HEK293 (cell line): ENCODE data around the gene EIF1AX.

ENCODE experiments used
- CTCF ChIA-PET: fragments of 350-600 bp; formaldehyde crosslinking; extraction: SDS; loops from one replicate; lab custom pipeline; 2021; ENCODE audit warnings: antibody characterized with exemption; lab: Yijun Ruan, JAX
- POLR2A ChIA-PET: fragments of 300-600 bp; formaldehyde crosslinking; extraction: SDS; loops from one replicate; lab custom pipeline; 2020; ENCODE audit warnings: antibody characterized with exemption, inconsistent platforms; lab: Yijun Ruan, JAX
- H3K27ac ChIP-seq: fragments of 200-500 bp; sonication (Bioruptor generic); 2 replicates; pipeline ENCODE4 v1.5.1; 2014; ENCODE audit warnings: low read depth, low read length, control low read depth, inconsistent platforms; ENCODE audit errors: extremely low read depth
- H3K36me3 ChIP-seq, 2 experiments: fragments of 200-500 bp in 1 of 2; sonication (Bioruptor generic) in 1 of 2; 1 replicate in 1 of 2; 2 replicates in 1 of 2; pipeline ENCODE4 v1.5.1; 2014 to 2017; ENCODE audit warnings: inconsistent platforms in 2 of 2, low read length in 2 of 2; ENCODE audit not compliant: control insufficient read depth in 2 of 2, insufficient read depth in 1 of 2
- H3K4me1 ChIP-seq: fragments of 200-500 bp; sonication (Bioruptor generic); 2 replicates; pipeline ENCODE4 v1.5.1; 2014; ENCODE audit warnings: mild to moderate bottlenecking, low read length, inconsistent platforms; ENCODE audit not compliant: control insufficient read depth, insufficient read depth
- H3K4me3 ChIP-seq: 2 replicates; pipeline ENCODE4 v1.5.1; 2011; ENCODE audit warnings: low read depth, mild to moderate bottlenecking, control low read depth, low read length, moderate library complexity
- H3K9me3 ChIP-seq: fragments of 200-500 bp; sonication (Bioruptor generic); 2 replicates; pipeline ENCODE4 v1.5.1; 2014; ENCODE audit warnings: low read depth, low read length, inconsistent platforms; ENCODE audit not compliant: control insufficient read depth, insufficient read depth
- EGR2 ChIP-seq: fragments of 450-650 bp; formaldehyde crosslinking; IDR thresholded peaks from 2 replicates; pipeline ENCODE4 v1.5.1; 2016; ENCODE audit warnings: low read depth, missing biosample characterization, missing genetic modification characterization
- GLIS1 ChIP-seq: fragments of 450-650 bp; formaldehyde crosslinking; IDR thresholded peaks from 2 replicates; pipeline ENCODE4 v1.5.1; 2016; ENCODE audit warnings: missing biosample characterization, missing genetic modification characterization
- HOXA7 ChIP-seq: sonication (generic); formaldehyde crosslinking; IDR thresholded peaks from 2 replicates; pipeline ENCODE4 v1.8.1; 2022; ENCODE audit warnings: missing genetic modification reagents, borderline replicate concordance
- INSM2 ChIP-seq: fragments of 450-650 bp; formaldehyde crosslinking; IDR thresholded peaks from 2 replicates; pipeline ENCODE4 v1.5.1; 2016; ENCODE audit warnings: missing biosample characterization, missing genetic modification characterization
- MYNN ChIP-seq: fragments of 450-650 bp; formaldehyde crosslinking; IDR thresholded peaks from 2 replicates; pipeline ENCODE4 v1.5.1; 2016; ENCODE audit warnings: missing biosample characterization, missing genetic modification characterization, borderline replicate concordance
- OSR2 ChIP-seq: fragments of 450-650 bp; formaldehyde crosslinking; IDR thresholded peaks from 2 replicates; pipeline ENCODE4 v1.5.1; 2016; ENCODE audit warnings: missing biosample characterization, missing genetic modification characterization
- PRDM1 ChIP-seq: fragments of 450-650 bp; formaldehyde crosslinking; IDR thresholded peaks from 2 replicates; pipeline ENCODE4; 2016; ENCODE audit warnings: missing biosample characterization, missing genetic modification characterization
- REPIN1 ChIP-seq: fragments of 450-650 bp; formaldehyde crosslinking; IDR thresholded peaks from 2 replicates; pipeline ENCODE4 v1.5.1; 2017; ENCODE audit warnings: missing biosample characterization, missing genetic modification characterization, low read depth
- SALL2 ChIP-seq: fragments of 450-650 bp; formaldehyde crosslinking; IDR thresholded peaks from 2 replicates; pipeline ENCODE4 v1.5.0; 2017; ENCODE audit warnings: missing biosample characterization, mild to moderate bottlenecking, missing genetic modification characterization, borderline replicate concordance
- WT1 ChIP-seq: fragments of 450-650 bp; formaldehyde crosslinking; IDR thresholded peaks from 2 replicates; pipeline ENCODE4 v1.5.1; 2016; ENCODE audit warnings: missing biosample characterization, missing genetic modification characterization
- YY2 ChIP-seq: fragments of 450-650 bp; formaldehyde crosslinking; IDR thresholded peaks from 2 replicates; pipeline ENCODE4 v1.5.1; 2016; ENCODE audit warnings: missing biosample characterization, missing genetic modification characterization
- ZBTB20 ChIP-seq: fragments of 450-650 bp; formaldehyde crosslinking; IDR thresholded peaks from 2 replicates; pipeline ENCODE4 v1.5.1; 2016; ENCODE audit warnings: missing biosample characterization, missing genetic modification characterization
- ZBTB21 ChIP-seq: fragments of 450-650 bp; formaldehyde crosslinking; IDR thresholded peaks from 2 replicates; pipeline ENCODE4 v1.5.1; 2017; ENCODE audit warnings: missing biosample characterization, missing genetic modification characterization
- ZBTB8A ChIP-seq: fragments of 450-650 bp; formaldehyde crosslinking; IDR thresholded peaks from 2 replicates; pipeline ENCODE4 v1.5.1; 2016; ENCODE audit warnings: missing biosample characterization, missing genetic modification characterization
- ZFHX2 ChIP-seq: fragments of 450-650 bp; formaldehyde crosslinking; conservative IDR thresholded peaks from 2 replicates; pipeline ENCODE4 v1.5.1; 2016; ENCODE audit warnings: missing biosample characterization, missing genetic modification characterization
- ZFP41 ChIP-seq: fragments of 450-650 bp; formaldehyde crosslinking; IDR thresholded peaks from 2 replicates; pipeline ENCODE4 v1.5.1; 2016; ENCODE audit warnings: missing biosample characterization, missing genetic modification characterization, borderline replicate concordance
- ZNF112 ChIP-seq: fragments of 450-650 bp; formaldehyde crosslinking; IDR thresholded peaks from 2 replicates; pipeline ENCODE4 v1.5.0; 2017; ENCODE audit warnings: missing biosample characterization, missing genetic modification characterization
- ZNF175 ChIP-seq: fragments of 450-650 bp; formaldehyde crosslinking; IDR thresholded peaks from 2 replicates; pipeline ENCODE4 v1.5.1; 2016; ENCODE audit warnings: missing biosample characterization, missing genetic modification characterization
- ZNF341 ChIP-seq: fragments of 450-650 bp; formaldehyde crosslinking; IDR thresholded peaks from 2 replicates; pipeline ENCODE4; 2016; ENCODE audit warnings: low read depth, missing biosample characterization, missing genetic modification characterization
- ZNF354C ChIP-seq: fragments of 450-650 bp; formaldehyde crosslinking; IDR thresholded peaks from 2 replicates; pipeline ENCODE4 v1.5.1; 2016; ENCODE audit warnings: missing biosample characterization, missing genetic modification characterization, low read depth, borderline replicate concordance
- ZNF37A ChIP-seq: fragments of 450-650 bp; IDR thresholded peaks from 2 replicates; pipeline ENCODE4 v1.5.1; 2018; ENCODE audit warnings: missing biosample characterization, missing genetic modification characterization
- ZNF654 ChIP-seq: fragments of 450-650 bp; formaldehyde crosslinking; IDR thresholded peaks from 2 replicates; pipeline ENCODE4 v1.5.1; 2016; ENCODE audit warnings: low read depth, missing biosample characterization, missing genetic modification characterization
- ZNF677 ChIP-seq: fragments of 450-650 bp; IDR thresholded peaks from 2 replicates; pipeline ENCODE4 v1.5.0; 2018; ENCODE audit warnings: missing biosample characterization, mild to moderate bottlenecking, missing genetic modification characterization, moderate library complexity
- ZNF692 ChIP-seq: fragments of 450-650 bp; formaldehyde crosslinking; IDR thresholded peaks from 2 replicates; pipeline ENCODE4 v1.5.1; 2016; ENCODE audit warnings: missing biosample characterization, missing genetic modification characterization
- ZNF704 ChIP-seq: fragments of 450-650 bp; formaldehyde crosslinking; IDR thresholded peaks from 2 replicates; pipeline ENCODE4 v1.5.1; 2016; ENCODE audit warnings: missing biosample characterization, missing genetic modification characterization
- ZNF747 ChIP-seq: fragments of 450-650 bp; formaldehyde crosslinking; IDR thresholded peaks from 2 replicates; pipeline ENCODE4 v1.5.1; 2016; ENCODE audit warnings: missing biosample characterization, missing genetic modification characterization
- ZSCAN16 ChIP-seq: fragments of 450-650 bp; formaldehyde crosslinking; IDR thresholded peaks from 2 replicates; pipeline ENCODE4 v1.5.1; 2016; ENCODE audit warnings: missing biosample characterization, missing genetic modification characterization
- ZXDB ChIP-seq: fragments of 450-650 bp; formaldehyde crosslinking; IDR thresholded peaks from 2 replicates; pipeline ENCODE4 v1.5.1; 2016; ENCODE audit warnings: missing biosample characterization, missing genetic modification characterization
- TF ChIP-seq, protein P1 (sequence below): fragments of 450-650 bp; formaldehyde crosslinking; IDR thresholded peaks from 2 replicates; pipeline ENCODE4 v1.5.1; 2016; ENCODE audit warnings: missing biosample characterization, missing genetic modification characterization
- TF ChIP-seq, protein P2 (sequence below): fragments of 450-650 bp; formaldehyde crosslinking; IDR thresholded peaks from 2 replicates; pipeline ENCODE4 v1.5.1; 2017; ENCODE audit warnings: missing biosample characterization, missing genetic modification characterization

The EIF1AX gene

DNA sequence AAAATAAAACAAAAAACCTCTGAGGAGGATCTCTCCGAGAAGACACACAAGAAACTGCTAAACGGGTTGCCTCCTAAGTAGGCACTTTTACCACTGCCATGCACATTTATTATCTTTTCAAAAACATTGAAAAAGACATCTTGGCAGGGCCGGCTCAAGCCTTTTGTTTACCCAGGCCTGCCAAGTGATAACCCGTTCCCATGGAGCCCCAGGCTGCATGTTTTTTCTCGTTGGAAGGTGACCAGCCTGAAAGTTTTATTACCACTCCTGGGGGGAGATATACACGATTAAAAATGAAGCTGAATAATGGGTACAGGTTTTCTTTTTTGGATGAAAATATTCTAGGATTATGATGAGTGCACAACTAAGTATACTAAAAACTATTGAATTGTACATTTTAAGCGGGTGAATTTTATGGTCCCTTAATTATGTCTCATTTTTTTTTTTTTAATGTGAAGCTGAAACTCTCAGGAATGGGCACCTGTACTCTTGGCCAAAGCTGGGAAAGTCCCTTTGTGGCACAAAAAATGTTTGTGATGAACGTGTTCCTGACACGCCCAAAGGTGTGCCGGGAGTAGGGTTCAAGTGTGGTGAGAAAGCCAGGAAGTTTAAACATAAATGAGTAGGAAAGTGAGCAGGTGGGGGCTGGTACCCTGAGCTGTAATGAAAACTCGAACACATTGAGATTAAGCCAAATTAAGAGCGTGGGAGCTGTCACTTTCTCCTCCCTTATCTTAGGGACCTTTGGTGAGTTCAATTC is 23.4 kb downstream of the EIF1AX start:
- H3K4me3 ChIP-seq = no peak overlapping the region
- H3K27ac ChIP-seq = no peak overlapping the region
- H3K9me3 ChIP-seq = no peaks in the 10 kb centered on the region
- H3K4me1 ChIP-seq = peaks cover 3% of the 10 kb centered on the region; the same call in 1 of the 2 replicates
- ChIA-PET POLR2A (no interaction called here), CTCF (interaction anchor here (0.7 to 1.7 kb wide), 4 partner anchors 11 to 746 kb away, joined by 3 to 6 read pairs (median 5); no protein-coding TSS in a partner anchor)
- H3K36me3 ChIP-seq = no peaks in the 10 kb centered on the region
- TF ChIP-seq ZNF654 = no peak
- no peak for TF ChIP-seq ZFP41 (tag by site-specific recombination)
- TF ChIP-seq ZFHX2 = no peak
- no peak for TF ChIP-seq ZNF747 (tag by site-specific recombination)
- no peak for TF ChIP-seq ZBTB21
- TF ChIP-seq ZNF692 (tag by site-specific recombination) = no peak
- no peak for TF ChIP-seq YY2
- TF ChIP-seq, protein P1, sequence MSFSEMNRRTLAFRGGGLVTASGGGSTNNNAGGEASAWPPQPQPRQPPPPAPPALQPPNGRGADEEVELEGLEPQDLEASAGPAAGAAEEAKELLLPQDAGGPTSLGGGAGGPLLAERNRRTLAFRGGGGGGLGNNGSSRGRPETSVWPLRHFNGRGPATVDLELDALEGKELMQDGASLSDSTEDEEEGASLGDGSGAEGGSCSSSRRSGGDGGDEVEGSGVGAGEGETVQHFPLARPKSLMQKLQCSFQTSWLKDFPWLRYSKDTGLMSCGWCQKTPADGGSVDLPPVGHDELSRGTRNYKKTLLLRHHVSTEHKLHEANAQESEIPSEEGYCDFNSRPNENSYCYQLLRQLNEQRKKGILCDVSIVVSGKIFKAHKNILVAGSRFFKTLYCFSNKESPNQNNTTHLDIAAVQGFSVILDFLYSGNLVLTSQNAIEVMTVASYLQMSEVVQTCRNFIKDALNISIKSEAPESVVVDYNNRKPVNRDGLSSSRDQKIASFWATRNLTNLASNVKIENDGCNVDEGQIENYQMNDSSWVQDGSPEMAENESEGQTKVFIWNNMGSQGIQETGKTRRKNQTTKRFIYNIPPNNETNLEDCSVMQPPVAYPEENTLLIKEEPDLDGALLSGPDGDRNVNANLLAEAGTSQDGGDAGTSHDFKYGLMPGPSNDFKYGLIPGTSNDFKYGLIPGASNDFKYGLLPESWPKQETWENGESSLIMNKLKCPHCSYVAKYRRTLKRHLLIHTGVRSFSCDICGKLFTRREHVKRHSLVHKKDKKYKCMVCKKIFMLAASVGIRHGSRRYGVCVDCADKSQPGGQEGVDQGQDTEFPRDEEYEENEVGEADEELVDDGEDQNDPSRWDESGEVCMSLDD (tag by site-specific recombination) = no peak
- TF ChIP-seq REPIN1 (tag by site-specific recombination) = no peak
- peak; percentile 59 for TF ChIP-seq GLIS1 (tag by site-specific recombination)
- no peak for TF ChIP-seq HOXA7 (CRISPR knock-in tag)
- no peak for TF ChIP-seq ZXDB (tag by site-specific recombination)
- TF ChIP-seq ZNF677 (tag by site-specific recombination) = no peak
- TF ChIP-seq ZBTB8A (tag by site-specific recombination) = peak; percentile 39; the same call in 1 of the 2 replicates
- no peak for TF ChIP-seq SALL2
- no peak for TF ChIP-seq INSM2
- TF ChIP-seq OSR2 (tag by site-specific recombination) = 0 out of 2 replicates have a peak, but pooled peaks have one; percentile 7
- TF ChIP-seq, protein P2, sequence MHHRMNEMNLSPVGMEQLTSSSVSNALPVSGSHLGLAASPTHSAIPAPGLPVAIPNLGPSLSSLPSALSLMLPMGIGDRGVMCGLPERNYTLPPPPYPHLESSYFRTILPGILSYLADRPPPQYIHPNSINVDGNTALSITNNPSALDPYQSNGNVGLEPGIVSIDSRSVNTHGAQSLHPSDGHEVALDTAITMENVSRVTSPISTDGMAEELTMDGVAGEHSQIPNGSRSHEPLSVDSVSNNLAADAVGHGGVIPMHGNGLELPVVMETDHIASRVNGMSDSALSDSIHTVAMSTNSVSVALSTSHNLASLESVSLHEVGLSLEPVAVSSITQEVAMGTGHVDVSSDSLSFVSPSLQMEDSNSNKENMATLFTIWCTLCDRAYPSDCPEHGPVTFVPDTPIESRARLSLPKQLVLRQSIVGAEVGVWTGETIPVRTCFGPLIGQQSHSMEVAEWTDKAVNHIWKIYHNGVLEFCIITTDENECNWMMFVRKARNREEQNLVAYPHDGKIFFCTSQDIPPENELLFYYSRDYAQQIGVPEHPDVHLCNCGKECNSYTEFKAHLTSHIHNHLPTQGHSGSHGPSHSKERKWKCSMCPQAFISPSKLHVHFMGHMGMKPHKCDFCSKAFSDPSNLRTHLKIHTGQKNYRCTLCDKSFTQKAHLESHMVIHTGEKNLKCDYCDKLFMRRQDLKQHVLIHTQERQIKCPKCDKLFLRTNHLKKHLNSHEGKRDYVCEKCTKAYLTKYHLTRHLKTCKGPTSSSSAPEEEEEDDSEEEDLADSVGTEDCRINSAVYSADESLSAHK (tag by site-specific recombination) = peak; percentile 41; the same call in 1 of the 2 replicates
- TF ChIP-seq ZNF341 (tag by site-specific recombination) = no peak
- TF ChIP-seq PRDM1 (tag by site-specific recombination) = peak; percentile 36; the same call in 1 of the 2 replicates
- TF ChIP-seq ZSCAN16 (tag by site-specific recombination) = no peak
- no peak for TF ChIP-seq EGR2 (tag by site-specific recombination)
- TF ChIP-seq ZNF37A (tag by site-specific recombination) = no peak
- TF ChIP-seq ZNF704 = no peak
- TF ChIP-seq ZNF112 (tag by site-specific recombination) = no peak
- TF ChIP-seq WT1 (tag by site-specific recombination) = no peak
- no peak for TF ChIP-seq MYNN (tag by site-specific recombination)
- no peak for TF ChIP-seq ZBTB20 (tag by site-specific recombination)
- no peak for TF ChIP-seq ZNF175 (tag by site-specific recombination)
- no peak for TF ChIP-seq ZNF354C
